CD4-positive, alpha-beta T cell treated with Interleukin-21 for 1 hour (primary cell): Measurements from ENCODE around the gene YLPM1.
A peak's percentile ranks its signal among the peaks of the same experiment; 100 is the strongest.

Source experiments
- DNase-seq: peaks from one replicate; pipeline ENCODE4 v3.0.0-alpha.2; 2020

Gene YLPM1

GRCh38 chr14:74875941-74876913 lies 113.1 kb downstream of the YLPM1 start, which contains the start of gene PROX2:
TSS of gene PROX2 (minus strand) at chr14:74876145. CDS start at chr14:74863834, 12,311 bp downstream.
- peak; percentile 24 for DNase-seq

- DNase-seq, result no peak
Observed at GRCh38 chr14:74879427-74880182, 116.5 kb downstream of the YLPM1 start.

GRCh38 chr14:74881431-74882102 lies 118.5 kb downstream of the YLPM1 start, which contains the start of gene DLST:
TSS of gene DLST (plus strand) at chr14:74881916. CDS start at chr14:74881954, 38 bp downstream.
- peak; percentile 88 for DNase-seq

GRCh38 chr14:74882103-74882920 lies 119.2 kb downstream of the YLPM1 start:
- DNase-seq, result peak; percentile 73
